Transverse colon (tissue), 4 donors: ENCODE results near the gene FOCAD.

Experiments
- CTCF ChIP-seq, 5 experiments: fragments of 200-600 bp in 3 of 5; fragments of 450-650 bp in 2 of 5; sonication (generic) in 3 of 5; IDR thresholded peaks; 1 replicate in 2 of 5; 2 replicates in 3 of 5; pipeline ENCODE4 v1.5.1; 2016 to 2017; ENCODE audit warnings: antibody characterized with exemption in 5 of 5, inconsistent platforms in 3 of 5, mild to moderate bottlenecking in 2 of 5, moderate library complexity in 1 of 5
- POLR2A ChIP-seq: fragments of 450-650 bp; IDR thresholded peaks from one replicate; pipeline ENCODE4 v1.6.1; 2016; ENCODE audit warnings: antibody characterized with exemption, mild to moderate bottlenecking, moderate library complexity
- POLR2AphosphoS5 ChIP-seq, 3 donors: sonication (generic); formaldehyde crosslinking; IDR thresholded peaks; one replicate each; pipeline ENCODE4 v1.6.1; 2016; ENCODE audit warnings: antibody characterized with exemption in 3 of 3

- no peak for TF ChIP-seq CTCF (IDR thresholded peaks at IDR 0.05)
- TF ChIP-seq POLR2A, result no peak
- no peak for TF ChIP-seq POLR2AphosphoS5 (IDR thresholded peaks at IDR 0.05)
Observed at GRCh38 chr9:21031808-21032183, 347.7 kb downstream of the FOCAD start.
